HL-60/S4 treated with retinoic acid at 250 ng/mL for 4 days and 3 days (cell line): ENCODE measurements around the gene TCF12.
"Not testable (repeated sequence)": the region's sequence is repeated elsewhere in the genome, so short reads cannot be mapped to it uniquely, and the experiment has no call there.

Experiments used
- in situ Hi-C: fragments of 300-500 bp; cut with MboI; formaldehyde crosslinking; loops from 2 replicates; pipeline ENCODE4 v1.7.0; 2022; ENCODE audit warnings: low sequenced_read_pairs

TCF12 gene

DNA sequence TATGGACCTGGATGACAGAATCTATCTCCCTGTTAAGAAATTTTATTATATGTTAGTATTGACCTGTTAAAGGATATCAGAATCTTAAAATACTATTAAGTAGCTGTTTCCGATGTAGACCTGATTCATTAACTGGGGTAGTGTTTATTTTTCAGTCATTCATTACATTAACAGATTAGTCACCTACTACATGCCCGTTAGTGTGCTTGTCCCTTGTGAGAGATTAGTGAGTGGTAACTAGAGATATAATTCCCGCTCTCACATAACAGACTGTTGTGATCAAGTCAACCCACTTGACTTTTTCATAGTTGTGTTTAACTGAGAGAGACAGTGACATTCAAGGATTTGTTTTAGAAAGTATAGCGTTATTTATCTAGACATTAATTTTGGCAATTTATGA is 166.8 kb downstream of the TCF12 start:
- in situ Hi-C loops = no loop called here

DNA sequence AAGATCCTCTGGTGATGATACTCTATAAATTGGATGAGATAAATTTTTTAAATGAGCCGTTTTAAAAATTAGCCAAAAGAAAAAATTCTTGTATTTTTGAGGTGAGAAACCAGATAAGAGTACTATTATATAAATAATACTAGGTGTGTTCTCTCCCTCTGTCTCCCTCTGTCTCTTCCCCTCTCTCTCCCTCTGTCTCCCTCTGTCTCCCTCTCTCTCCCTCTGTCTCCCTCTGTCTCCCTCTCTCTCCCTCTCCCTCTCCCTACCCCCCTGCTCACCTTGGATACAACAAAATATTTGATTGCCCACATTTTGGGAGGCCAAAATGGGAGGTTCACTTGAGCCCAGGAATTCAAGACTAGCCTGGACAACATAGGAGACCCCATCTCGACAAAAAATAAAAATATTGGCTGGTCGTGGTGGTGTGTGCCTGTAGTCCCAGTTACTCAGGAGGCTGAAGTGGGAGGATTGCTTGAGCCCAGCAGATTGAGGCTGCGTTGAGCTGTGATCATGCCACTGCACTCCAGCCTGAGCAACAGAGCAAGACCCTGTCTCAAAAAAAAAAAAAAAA is 168.5 kb downstream of the TCF12 start:
- in situ Hi-C loops = no loop called here

DNA sequence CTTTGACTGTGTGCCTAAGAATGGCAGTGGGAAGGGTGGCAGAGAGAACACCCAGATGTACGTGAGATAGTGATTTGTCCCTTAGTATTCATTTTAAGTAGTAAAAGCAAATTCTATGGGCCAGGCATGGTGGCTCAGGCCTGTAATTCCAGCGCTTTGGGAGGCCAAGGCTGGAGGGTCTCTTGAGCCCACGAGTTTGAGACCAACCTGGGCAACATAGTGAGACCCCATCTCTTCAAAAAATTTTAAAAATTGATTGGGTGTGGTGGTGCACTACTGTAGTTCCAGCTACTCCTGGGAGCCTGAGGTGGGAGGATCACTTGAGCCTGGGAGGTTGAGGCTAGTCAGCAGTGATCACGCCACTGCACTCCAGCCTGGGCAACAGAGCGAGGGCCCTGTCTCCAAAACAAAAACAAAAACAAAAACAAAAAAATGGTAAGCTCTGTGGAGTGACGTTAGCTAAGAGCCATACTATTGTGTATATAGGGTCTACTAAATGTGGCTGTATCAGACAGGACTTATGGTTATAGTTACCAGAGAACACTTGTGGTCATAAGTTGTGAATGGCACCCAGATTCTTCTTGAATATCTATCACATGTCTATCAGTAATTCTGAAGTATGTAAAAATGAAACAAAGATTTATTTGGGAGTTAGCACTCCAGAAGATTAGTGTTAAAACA is 171.5 kb downstream of the TCF12 start:
- in situ Hi-C loops = no loop called here

DNA sequence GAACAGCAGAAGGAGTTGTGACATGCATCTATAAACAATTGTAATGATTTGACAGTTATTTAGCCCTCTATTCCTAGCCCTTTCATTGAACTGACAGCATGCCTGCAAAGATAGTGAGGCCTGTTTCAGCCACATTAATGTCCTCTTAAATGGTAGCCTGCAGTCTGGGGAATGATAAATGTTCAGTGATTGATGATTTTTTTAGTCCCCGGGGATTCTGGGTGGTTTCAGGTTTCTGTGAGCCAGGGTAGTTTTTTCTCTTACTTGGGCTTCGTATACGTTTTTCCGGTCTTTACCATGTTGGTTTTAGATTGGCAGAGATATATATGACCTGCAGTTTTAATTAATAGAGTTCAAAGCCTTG is 172.0 kb downstream of the TCF12 start:
- in situ Hi-C loops = no loop called here

DNA sequence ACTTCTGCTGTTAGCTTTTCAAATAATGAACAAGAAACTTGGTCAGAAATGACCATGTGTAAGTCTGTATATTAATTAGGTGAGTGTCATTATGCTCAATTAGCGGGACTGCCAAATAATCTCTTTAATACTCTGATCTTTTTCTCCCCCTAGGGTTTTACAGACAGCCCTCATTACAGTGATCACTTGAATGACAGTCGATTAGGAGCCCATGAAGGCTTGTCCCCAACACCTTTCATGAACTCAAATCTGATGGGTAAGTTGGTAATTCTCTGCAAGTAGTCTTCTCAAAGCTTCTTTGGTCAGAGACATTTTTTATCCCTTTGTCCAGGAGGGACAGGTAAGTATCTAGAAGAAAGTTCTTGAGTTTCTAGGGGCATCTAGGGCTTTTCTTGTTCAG is 173.2 kb downstream of the TCF12 start:
- in situ Hi-C loops = no loop called here

DNA sequence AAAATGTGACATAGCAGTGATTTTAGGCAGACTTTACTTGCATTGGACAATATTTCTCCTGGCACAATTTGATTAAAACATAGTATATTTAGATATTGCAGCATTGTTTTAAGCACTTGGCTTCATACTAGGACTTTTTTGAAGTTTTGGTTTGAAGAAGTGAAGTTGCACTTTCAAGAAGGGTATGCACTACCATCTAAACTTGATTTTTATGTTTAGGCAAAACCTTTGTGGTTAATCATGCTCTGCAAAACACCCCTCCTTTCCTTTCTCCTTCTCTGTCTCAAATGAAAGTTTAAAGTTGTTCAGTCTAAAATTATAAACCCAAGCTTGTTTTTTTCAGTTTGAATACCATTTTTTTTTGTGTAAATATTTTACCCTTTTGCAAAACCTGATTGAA is 173.8 kb downstream of the TCF12 start:
- in situ Hi-C loops = no loop called here

DNA sequence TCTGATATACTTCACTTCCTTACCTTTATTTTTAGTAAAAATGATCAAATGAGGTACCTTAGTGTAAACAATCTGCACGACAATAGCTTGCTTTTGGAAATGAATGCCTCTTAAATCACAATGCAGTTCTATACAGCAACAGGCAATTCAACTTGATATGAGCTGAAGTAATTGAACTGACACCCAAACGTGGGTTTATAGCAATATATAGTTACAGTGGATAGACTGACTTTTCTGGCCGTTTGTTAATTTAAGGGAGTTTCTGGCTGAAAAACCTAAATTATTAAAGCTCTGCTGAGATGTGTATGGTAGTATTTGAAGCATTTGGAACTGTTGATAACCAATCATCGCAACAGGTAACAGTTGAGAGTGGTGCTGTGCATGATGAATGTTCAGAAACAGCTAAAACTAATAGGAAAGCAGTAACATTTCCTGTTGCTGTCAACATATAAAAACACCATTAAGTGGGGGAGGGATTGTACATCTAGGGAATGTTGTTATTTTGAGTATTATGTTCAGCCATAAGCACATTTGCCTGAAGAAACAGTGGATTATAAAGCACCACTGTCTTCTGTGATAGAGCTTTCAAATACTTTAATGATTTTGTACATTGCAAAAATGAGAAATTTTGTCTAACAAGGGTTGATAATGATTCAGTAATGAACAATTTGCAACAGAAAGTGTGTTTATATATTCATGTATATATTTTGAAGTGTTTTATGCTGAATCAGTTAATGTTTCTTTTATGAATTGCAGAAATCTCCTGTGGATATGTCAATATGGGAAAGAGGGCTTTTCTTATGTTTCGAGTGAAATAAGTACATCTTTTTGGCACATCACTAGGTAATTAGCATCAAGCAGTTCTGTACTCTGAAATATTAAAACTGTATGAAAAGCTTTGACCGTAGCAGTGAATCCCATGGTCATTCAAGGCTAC is 176.1 kb downstream of the TCF12 start:
- in situ Hi-C loops = no loop called here

DNA sequence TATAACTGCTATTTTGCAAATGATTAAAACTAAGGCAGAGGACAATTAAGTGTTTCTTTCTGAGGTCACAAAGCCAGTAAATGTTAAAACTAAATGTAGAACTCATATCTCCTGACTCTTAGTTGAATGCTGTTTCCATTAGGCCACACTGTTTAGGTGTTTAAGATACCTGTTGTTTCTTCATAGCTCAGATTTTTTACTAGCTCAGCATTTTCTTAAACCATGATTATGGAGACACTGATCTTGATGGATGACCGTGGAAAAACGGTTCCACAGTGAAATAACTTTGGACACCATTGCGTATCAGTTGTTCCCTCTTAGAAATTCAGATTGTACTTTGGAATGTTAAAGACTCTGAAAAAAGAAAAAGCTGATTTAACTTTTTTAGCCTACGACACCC is 177.5 kb downstream of the TCF12 start:
- in situ Hi-C loops = no loop called here

DNA sequence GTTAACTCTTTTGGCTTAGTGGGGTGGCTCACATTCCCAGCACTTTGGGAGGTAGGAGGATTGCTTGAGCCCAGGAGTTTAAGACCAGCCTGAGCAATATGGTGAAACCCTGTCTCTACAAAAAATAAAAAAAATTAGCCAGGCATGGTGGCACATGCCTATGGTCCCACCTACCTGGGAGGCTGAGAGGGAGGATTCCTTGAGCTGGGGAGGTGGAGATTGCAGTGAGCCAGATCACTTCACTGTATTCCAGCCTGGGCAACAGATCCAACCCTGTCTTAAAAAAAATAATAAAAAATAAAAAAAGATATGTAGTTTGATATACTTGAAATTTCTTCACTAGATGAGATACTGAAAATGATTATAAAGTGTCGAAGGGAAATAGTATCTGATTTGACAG is 178.8 kb downstream of the TCF12 start:
- in situ Hi-C loops = no loop called here

DNA sequence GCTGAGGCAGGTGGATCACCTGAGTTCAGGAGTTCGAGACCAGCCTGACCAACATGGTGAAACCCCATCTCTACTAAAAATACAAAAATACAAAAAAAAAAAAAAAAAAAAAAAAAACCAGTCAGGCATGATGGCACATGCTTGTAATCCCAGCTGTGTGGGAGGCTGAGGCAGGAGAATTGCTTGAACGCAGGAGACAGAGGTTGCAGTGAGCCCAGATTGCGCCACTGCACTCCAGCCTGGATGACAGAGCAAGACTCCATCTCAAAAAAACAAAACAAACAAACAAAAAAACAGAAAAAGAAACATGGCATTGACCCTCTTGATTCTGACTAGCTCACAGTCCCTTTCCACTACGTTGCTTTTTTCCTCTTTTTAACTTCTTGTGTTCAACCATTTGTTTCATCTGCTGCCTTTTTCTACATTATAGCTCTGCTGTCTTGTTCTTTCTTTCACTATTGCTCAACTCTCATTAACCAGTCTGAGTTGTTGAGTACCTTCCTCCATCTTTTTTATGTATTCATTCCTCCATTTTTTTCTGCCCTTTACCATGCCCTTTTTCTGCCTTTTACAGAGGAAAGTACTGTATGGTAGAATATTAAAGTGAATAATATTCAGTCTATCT is 179.6 kb downstream of the TCF12 start:
- in situ Hi-C loops = not testable (repeated sequence)

DNA sequence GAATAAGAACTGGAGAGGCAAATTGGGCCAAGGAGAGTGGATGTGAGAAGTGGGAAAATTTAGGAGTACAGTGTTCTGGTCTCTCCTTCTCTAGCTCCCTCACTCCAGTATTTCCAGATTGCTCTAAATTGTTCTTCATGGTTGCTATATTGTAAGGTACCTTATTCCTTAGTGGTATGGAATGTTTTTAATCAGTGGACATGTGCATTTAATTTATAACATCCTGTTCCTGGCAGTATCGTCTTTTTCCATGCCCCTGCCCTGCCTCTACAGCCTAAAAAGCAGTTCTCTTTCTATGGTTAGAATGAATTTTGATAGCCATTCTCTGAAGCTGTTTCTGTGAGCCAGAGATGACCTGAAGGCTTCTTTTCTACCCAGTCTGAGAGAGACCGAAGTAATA is 180.5 kb downstream of the TCF12 start:
- in situ Hi-C loops = no loop called here

DNA sequence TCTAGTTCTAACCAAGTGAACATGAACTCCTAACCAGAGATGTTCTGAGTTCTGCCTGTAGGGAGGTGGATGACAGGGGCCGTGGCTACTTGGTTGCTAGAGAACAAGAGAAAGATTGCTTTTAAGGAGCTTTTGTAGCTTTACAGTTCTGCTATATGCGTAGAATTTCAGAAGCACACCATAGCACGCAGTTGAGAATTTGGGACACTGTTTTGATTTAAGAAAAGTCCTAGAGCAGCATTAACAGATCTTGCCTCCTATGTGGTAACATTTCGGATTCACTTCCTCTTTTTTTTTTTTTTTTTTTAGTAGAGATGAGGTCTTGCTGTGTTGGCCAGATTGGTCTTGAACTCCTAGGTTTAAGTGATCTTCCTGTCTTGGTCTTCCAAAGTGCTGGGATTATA is 181.7 kb downstream of the TCF12 start:
- in situ Hi-C loops = no loop called here

DNA sequence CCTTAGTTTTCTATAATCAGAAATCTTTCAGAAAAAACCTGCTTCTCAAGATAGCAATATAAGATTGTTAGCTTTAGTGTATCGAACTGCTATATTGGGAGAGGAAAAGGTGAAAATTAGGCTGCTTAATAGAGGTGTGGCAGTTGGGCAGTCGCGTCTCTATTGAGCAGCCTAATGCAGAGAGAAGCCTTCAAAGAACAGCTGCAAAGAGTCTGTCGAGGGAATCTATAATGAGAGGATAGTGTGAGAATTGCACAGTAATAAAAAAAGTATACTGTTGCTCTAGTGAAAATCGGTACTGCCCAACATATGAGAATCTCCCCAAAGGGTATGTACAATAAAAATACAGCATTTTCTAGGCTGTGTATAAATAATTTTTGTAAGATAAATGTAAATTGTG is 184.4 kb downstream of the TCF12 start:
- in situ Hi-C loops = no loop called here

DNA sequence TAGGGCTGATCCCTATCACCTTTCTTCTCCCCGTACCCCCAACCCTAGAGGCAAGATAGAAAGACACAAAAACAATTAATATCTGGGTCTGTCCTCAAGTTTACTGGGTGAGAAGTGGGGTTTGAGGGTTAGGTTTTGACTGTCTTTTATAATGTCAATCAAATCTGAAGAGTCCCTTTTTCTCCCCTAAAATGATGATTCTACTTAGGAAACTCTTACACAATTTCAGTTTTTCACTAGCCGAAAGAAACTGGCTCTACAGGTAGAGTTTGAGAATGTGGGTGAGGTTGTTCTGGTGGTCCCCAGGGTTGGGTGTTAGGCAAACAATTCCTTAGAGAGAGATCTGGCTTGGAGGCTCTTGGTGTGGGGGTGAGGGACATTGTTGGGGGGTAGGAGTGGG is 189.9 kb downstream of the TCF12 start:
- in situ Hi-C loops = no loop called here

DNA sequence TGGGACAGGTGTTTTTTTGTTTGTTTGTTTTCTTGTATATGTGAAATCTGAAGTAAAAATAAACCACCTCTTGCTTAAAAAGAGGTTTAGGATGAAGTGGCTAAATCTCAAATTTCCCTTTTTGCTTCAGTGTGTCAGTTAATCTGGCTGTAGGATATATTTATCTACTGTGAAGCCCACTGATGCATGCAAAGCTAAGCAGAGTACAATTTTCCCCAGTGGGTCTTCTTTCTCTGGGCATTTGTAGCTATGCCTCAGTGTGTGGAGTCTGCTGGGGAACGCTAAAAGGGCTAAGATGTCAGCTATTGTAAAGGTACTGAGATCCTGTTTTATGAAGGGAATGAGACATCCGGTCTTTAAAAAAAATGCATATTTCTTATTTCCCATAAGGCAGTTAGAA is 190.6 kb downstream of the TCF12 start:
- in situ Hi-C loops = no loop called here

DNA sequence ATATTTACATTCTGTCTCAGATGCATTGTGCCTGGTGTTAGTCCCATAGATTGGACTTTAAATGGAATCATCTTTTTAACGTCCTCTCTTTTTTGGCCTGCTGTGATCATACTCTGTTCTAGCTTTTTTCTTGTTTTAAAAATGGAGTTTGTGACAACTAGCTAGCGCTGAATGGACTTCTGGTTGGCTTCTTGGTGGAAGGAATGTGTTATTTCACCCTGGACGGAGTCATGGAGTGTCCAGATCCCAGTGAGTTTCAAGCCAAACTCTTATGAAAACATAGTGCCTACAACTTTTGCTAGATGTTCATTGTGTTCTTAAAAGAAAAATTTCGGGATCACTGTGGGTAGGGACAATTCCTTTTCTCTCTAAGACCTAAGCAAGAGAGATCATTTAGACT is 192.6 kb downstream of the TCF12 start:
- in situ Hi-C loops = no loop called here

DNA sequence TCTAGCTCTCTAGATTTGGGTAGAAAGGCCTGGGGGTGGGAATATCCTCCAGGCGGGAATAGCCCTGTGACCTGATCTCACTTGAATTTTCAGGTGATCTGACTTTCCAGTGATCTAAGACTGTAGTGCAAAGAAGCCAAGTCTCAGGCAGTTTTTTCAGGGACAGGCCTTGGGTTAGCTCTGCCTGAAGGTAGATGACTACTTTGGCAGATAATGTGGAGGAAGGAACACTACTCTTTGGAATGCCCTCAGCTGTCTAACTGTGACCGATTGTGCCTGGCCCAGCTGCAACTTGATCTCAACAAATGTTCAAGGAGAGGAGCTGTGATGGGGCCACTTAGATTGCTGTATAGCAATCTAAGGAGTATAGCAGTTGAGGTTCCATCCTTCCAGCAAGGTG is 193.7 kb downstream of the TCF12 start:
- in situ Hi-C loops = no loop called here

DNA sequence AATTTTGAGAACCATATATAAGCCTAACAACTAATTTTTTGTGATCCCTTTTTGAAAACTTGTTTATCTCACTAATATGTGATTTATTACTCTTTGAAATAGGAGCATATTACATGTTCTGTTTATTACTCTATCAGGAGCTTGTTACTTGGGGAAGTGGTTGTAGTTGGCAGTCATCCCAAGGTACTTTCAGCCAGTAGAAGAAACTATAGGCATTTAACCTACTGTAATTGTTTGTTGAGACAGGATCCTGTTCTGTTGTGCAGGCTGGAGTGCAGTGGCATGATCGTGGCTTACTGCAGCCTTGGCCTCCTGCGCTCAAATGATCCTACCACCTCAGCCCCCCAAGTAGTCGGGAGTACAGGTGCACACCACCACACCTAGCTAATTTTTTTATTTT is 195.6 kb downstream of the TCF12 start:
- in situ Hi-C loops = no loop called here

DNA sequence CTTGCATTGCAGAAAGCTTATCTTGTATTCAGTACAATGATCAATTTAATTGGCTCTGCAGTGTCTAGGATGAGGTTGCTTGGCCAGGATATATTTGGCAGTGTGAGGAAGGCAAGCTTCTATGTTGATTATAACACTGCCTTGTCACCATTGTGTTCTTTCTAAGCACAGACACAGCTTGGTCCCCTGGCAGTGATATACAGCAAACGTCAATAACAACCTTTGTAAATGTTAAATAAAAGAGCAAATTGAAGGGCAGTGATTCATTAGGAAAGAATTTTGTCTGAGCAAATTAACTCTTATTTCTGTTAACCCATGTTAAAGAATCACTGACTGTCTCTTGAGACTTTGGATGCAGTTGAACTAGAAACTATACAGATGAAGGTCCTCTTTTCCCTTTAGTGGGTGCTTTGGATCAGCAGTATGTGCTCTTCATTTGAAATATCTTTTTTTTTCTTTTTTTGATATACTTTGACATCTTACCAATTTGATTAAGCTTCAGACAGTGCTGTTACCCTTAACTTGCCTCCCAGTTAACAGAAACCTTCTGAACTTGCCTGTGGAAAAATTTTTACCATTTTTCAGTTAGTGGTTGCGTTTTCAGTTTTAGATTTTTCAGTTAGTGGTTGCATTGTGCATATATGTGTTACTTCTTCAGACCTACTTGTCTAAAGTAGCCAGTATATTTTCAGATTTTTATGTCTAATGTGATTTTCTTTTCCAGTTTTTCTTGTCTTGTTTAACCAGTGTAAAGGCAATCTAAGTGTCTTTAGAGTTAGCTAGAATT is 199.8 kb downstream of the TCF12 start:
- in situ Hi-C loops = no loop called here

DNA sequence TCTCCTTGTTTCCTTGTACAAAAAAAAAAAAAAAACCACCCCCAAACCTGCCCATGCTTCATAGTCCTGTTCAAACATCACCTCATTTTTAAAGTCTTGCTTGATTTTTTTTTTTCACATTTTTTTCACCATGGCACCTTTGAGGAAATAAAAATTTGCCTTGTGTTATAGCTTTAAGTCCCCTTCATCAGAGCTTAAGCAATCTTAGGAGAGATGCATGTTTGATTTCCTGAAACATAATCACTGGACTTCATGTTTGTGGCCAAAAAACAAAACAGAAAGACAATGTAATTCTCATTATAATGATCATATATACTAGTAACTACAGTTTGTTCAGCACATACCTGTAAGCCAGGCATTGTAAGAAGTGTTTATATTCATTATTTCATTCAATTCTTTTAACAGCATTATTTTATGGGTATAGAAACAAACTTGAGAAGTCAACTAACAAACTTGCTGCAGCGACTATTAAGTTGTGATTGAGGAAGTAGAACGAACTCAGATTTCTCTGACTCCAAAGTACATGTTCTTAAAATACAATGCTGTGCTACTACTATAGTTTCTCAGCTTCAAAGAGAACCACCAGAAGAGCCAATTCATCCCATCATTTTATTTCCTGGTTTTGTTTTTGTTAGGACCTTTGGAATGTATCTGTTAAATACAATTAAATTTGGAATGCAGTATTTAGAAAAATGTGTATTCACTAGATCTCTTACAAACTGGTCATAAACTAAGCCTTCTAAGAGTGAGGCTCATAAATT is 203.8 kb downstream of the TCF12 start:
- in situ Hi-C loops = no loop called here
